GM12878 (cell line): ENCODE data around the gene TSR3. TPM values are rescaled to one million over a fixed set of nuclear protein-coding genes. Genes with fewer than 3 reads are reported as not detected.

Experiments used
- ASH2L ChIP-seq: fragments of 300-600, 200-600 bp; sonication (generic); IDR thresholded peaks from 2 replicates; pipeline ENCODE4 v1.6.1; 2017; ENCODE audit warnings: low read depth, mild to moderate bottlenecking, borderline replicate concordance
- BMI1 ChIP-seq: fragments of 450-650 bp; IDR thresholded peaks from 2 replicates; pipeline ENCODE4 v1.6.1; 2016; ENCODE audit warnings: mild to moderate bottlenecking, moderate library complexity, borderline replicate concordance
- CHD4 ChIP-seq: fragments of 200-600 bp; sonication (generic); IDR thresholded peaks from 2 replicates; pipeline ENCODE4 v1.6.1; 2016; ENCODE audit warnings: mild to moderate bottlenecking
- DPF2 ChIP-seq: fragments of 450-650 bp; IDR thresholded peaks from 2 replicates; pipeline ENCODE4 v1.6.1; 2017; ENCODE audit warnings: mild to moderate bottlenecking
- IRF4 ChIP-seq: IDR thresholded peaks from 2 replicates; pipeline ENCODE4 v1.6.1; 2011; ENCODE audit warnings: low read depth, low read length
- IRF5 ChIP-seq: fragments of 450-650 bp; IDR thresholded peaks from 2 replicates; pipeline ENCODE4 v1.6.1; 2017; ENCODE audit warnings: borderline replicate concordance
- NFYB ChIP-seq: IDR thresholded peaks from 2 replicates; pipeline ENCODE4 v1.6.1; 2011; ENCODE audit warnings: low read depth, mild to moderate bottlenecking, low read length, improper control_type of control experiment, moderate library complexity; ENCODE audit not compliant: insufficient read depth
- POLR2AphosphoS2 ChIP-seq: IDR thresholded peaks from 2 replicates; pipeline ENCODE4 v1.6.1; 2011; ENCODE audit warnings: low read depth, mild to moderate bottlenecking, low read length, improper control_type of control experiment, moderate library complexity
- RB1 ChIP-seq: fragments of 450-650 bp; formaldehyde crosslinking; IDR thresholded peaks from 2 replicates; pipeline ENCODE4 v1.6.1; 2017; ENCODE audit warnings: mild to moderate bottlenecking, borderline replicate concordance
- SMC3 ChIP-seq: IDR thresholded peaks from 2 replicates; pipeline ENCODE4 v1.6.1; 2011; ENCODE audit warnings: low read length, improper control_type of control experiment, borderline replicate concordance
- SREBF1 ChIP-seq: IDR thresholded peaks from 2 replicates; pipeline ENCODE4 v1.6.1; 2012; ENCODE audit warnings: mild to moderate bottlenecking, low read length
- STAT3 ChIP-seq: IDR thresholded peaks from 2 replicates; pipeline ENCODE4 v1.6.1; 2011; ENCODE audit warnings: low read depth, low read length, improper control_type of control experiment
- SUPT20H ChIP-seq: IDR thresholded peaks from 2 replicates; pipeline ENCODE4 v1.6.1; 2011; ENCODE audit warnings: low read depth, mild to moderate bottlenecking, low read length, moderate library complexity, borderline replicate concordance; ENCODE audit not compliant: control insufficient read depth
- TAF1 ChIP-seq: IDR thresholded peaks from 2 replicates; pipeline ENCODE4 v1.6.1; 2011; ENCODE audit warnings: mild to moderate bottlenecking, low read depth, low read length, borderline replicate concordance
- TARDBP ChIP-seq: IDR thresholded peaks from 2 replicates; pipeline ENCODE4 v1.6.1; 2016; ENCODE audit warnings: borderline replicate concordance
- WRNIP1 ChIP-seq: IDR thresholded peaks from 2 replicates; pipeline ENCODE4 v1.6.1; 2011; ENCODE audit warnings: low read depth, low read length, improper control_type of control experiment, borderline replicate concordance
- YBX1 ChIP-seq: fragments of 450-650 bp; IDR thresholded peaks from 2 replicates; pipeline ENCODE4 v1.6.1; 2016; ENCODE audit warnings: antibody characterized with exemption
- ZBED1 ChIP-seq: IDR thresholded peaks from 2 replicates; pipeline ENCODE4 v1.6.1; 2016; ENCODE audit warnings: borderline replicate concordance
- ZNF207 ChIP-seq: fragments of 450-650 bp; IDR thresholded peaks from 2 replicates; pipeline ENCODE4 v1.6.1; 2014; ENCODE audit warnings: antibody characterized with exemption, mild to moderate bottlenecking, borderline replicate concordance
- polyA plus RNA-seq, 11 experiments: library from polyadenylated mRNA; depleted of rRNA in 4 of 11; unstranded in 6 of 11; stranded (reverse) in 5 of 11; fragments of >200 nt; fragmentation: Nextera tagmentation in 4 of 11; fragmentation: Illumina TruSeq in 1 of 11; extraction: Ambion mirVana in 4 of 11; extraction: Trizol in 1 of 11; gene quantifications; 1 replicate in 1 of 11; 2 replicates in 10 of 11; pipeline versions ENCODE4 v1.2.1 to v1.2.3, GENCODE V29; 2011 to 2016; ENCODE audit warnings: inconsistent platforms in 2 of 11, missing spikeins in 2 of 11, low read depth in 1 of 11
- total RNA-seq, 4 experiments: library from RNA; depleted of rRNA in 3 of 4; stranded (reverse); fragments of >200 nt in 3 of 4; fragmentation: Illumina TruSeq in 1 of 4; extraction: Trizol in 1 of 4; gene quantifications; 2 replicates each; pipeline versions ENCODE4 v1.2.1 to v1.2.3, GENCODE V29; 2013 to 2021
- TF ChIP-seq, protein P1 (sequence below): fragments of 450-650 bp; formaldehyde crosslinking; IDR thresholded peaks from 2 replicates; pipeline ENCODE4 v1.4.0; 2022; ENCODE audit warnings: mild to moderate bottlenecking, moderate library complexity
- TF ChIP-seq, protein P2 (sequence below): fragments of 450-650 bp; conservative IDR thresholded peaks from 2 replicates; pipeline ENCODE4 v1.6.1; 2017; ENCODE audit warnings: mild to moderate bottlenecking, moderate library complexity
- TF ChIP-seq, protein P3 (sequence below): IDR thresholded peaks from 2 replicates; pipeline ENCODE4 v1.6.1; 2012; ENCODE audit warnings: low read length, inconsistent platforms
- TF ChIP-seq, protein P4 (sequence below): IDR thresholded peaks from 2 replicates; pipeline ENCODE4 v1.6.1; 2012; ENCODE audit warnings: low read depth, low read length, improper control_type of control experiment

The TSR3 gene
- total and polyA plus RNA-seq, 10 of the 15 experiments (the other 5 are each of a cell fraction or from before 2014, with no cell fraction given) = 3.4 to 108 (median 46.9) TPM

- TF ChIP-seq CHD4 (no peak), ZBED1 (no peak), TAF1 (no peak), TARDBP (no peak), IRF5 (no peak), BMI1 (no peak), SMC3 (no peak), DPF2 (peak; percentile 73), SUPT20H (no peak), SREBF1 (no peak), STAT3 (no peak), YBX1 (no peak), ZNF207 (no peak), POLR2AphosphoS2 (no peak), IRF4 (no peak), RB1 (0 out of 2 replicates have a peak, but pooled peaks have one; percentile 32), WRNIP1 (no peak), NFYB (no peak), ASH2L (no peak)
- TF ChIP-seq, protein P1, sequence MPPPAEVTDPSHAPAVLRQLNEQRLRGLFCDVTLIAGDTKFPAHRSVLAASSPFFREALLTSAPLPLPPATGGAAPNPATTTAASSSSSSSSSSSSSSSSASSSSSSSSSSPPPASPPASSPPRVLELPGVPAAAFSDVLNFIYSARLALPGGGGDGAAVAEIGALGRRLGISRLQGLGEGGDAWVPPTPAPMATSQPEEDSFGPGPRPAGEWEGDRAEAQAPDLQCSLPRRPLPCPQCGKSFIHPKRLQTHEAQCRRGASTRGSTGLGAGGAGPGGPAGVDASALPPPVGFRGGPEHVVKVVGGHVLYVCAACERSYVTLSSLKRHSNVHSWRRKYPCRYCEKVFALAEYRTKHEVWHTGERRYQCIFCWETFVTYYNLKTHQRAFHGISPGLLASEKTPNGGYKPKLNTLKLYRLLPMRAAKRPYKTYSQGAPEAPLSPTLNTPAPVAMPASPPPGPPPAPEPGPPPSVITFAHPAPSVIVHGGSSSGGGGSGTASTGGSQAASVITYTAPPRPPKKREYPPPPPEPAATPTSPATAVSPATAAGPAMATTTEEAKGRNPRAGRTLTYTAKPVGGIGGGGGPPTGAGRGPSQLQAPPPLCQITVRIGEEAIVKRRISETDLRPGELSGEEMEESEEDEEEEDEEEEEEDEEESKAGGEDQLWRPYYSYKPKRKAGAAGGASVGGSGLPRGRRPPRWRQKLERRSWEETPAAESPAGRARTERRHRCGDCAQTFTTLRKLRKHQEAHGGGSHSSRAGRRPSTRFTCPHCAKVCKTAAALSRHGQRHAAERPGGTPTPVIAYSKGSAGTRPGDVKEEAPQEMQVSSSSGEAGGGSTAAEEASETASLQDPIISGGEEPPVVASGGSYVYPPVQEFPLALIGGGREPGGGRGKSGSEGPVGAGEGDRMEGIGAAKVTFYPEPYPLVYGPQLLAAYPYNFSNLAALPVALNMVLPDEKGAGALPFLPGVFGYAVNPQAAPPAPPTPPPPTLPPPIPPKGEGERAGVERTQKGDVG = no peak
- TF ChIP-seq, protein P2, sequence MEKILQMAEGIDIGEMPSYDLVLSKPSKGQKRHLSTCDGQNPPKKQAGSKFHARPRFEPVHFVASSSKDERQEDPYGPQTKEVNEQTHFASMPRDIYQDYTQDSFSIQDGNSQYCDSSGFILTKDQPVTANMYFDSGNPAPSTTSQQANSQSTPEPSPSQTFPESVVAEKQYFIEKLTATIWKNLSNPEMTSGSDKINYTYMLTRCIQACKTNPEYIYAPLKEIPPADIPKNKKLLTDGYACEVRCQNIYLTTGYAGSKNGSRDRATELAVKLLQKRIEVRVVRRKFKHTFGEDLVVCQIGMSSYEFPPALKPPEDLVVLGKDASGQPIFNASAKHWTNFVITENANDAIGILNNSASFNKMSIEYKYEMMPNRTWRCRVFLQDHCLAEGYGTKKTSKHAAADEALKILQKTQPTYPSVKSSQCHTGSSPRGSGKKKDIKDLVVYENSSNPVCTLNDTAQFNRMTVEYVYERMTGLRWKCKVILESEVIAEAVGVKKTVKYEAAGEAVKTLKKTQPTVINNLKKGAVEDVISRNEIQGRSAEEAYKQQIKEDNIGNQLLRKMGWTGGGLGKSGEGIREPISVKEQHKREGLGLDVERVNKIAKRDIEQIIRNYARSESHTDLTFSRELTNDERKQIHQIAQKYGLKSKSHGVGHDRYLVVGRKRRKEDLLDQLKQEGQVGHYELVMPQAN = peak; percentile 97
- TF ChIP-seq, protein P3, sequence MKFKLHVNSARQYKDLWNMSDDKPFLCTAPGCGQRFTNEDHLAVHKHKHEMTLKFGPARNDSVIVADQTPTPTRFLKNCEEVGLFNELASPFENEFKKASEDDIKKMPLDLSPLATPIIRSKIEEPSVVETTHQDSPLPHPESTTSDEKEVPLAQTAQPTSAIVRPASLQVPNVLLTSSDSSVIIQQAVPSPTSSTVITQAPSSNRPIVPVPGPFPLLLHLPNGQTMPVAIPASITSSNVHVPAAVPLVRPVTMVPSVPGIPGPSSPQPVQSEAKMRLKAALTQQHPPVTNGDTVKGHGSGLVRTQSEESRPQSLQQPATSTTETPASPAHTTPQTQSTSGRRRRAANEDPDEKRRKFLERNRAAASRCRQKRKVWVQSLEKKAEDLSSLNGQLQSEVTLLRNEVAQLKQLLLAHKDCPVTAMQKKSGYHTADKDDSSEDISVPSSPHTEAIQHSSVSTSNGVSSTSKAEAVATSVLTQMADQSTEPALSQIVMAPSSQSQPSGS = no peak
- TF ChIP-seq, protein P4, sequence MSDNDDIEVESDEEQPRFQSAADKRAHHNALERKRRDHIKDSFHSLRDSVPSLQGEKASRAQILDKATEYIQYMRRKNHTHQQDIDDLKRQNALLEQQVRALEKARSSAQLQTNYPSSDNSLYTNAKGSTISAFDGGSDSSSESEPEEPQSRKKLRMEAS = no peak; the same call in 1 of the 2 replicates
Observed at GRCh38 chr16:1379304-1380076, 27.8 kb upstream of the TSR3 start (continued).
